ENCODE data around the gene NDUFV1. TPM values are rescaled to one million over a fixed set of nuclear protein-coding genes. Genes with fewer than 3 reads are reported as not detected.

NDUFV1 gene
- 220 and 278 TPM in 2 replicates for polyA plus RNA-seq (2012; rRNA removed)
- 107 and 138 TPM in 2 replicates for polyA plus RNA-seq (2012; cell fraction: cytosol; rRNA removed)
- 658 and 815 TPM in 2 replicates for polyA plus RNA-seq (2012; cell fraction: nucleus; rRNA removed)

GRCh38 chr11:67606492-67607295 lies at the start of gene NDUFV1:
Gene NDUFV1, plus strand, starts transcription at chr11:67606936. Its CDS starts 69 bp downstream, at chr11:67607005.
- H3K9ac ChIP-seq: peak within 1 kb of the TSS; percentile 86
- peaks cover 7 to 13% of the 10 kb centered on the region in 2 experiments; a peak in 3 of 4 replicates for H3K4me1 ChIP-seq (ENCODE audit: control insufficient read depth in 1 of 2, insufficient read depth in 2 of 2, low read depth in 1 of 2, low read length in 1 of 2)
- no peaks in the 10 kb centered on the region for H3K27me3 ChIP-seq (ENCODE audit: insufficient read depth)
- peaks cover 5 to 31% of the 10 kb centered on the region in 2 experiments for H3K36me3 ChIP-seq (replicated peaks in 1 of 2; ENCODE audit: control insufficient read depth in 1 of 2, insufficient read depth in 2 of 2, low read length in 1 of 2)
- peak within 1 kb of the TSS; percentile 92 for H3K4me2 ChIP-seq
- 0% methylated on average over 12 of the region's 69 CpGs for WGBS (ENCODE audit: low lambda C conversion rate)
- H3F3A ChIP-seq (replicated peaks; ENCODE audit: insufficient read depth): no peaks in the 10 kb centered on the region
- CTCF ChIA-PET: interaction anchor here (1.0 to 1.4 kb wide), 3 partner anchors 15 to 35 kb away, joined by 3 to 4 read pairs (median 3); partner anchors contain the start of gene NUDT8
- H3K79me2 ChIP-seq (ENCODE audit: insufficient read depth): peaks cover 17% of the 10 kb centered on the region
- no peaks in the 10 kb centered on the region for H3K9me3 ChIP-seq
- H3K9me2 ChIP-seq: no peaks in the 10 kb centered on the region
- H3K4me3 ChIP-seq (ENCODE audit: low read depth in 2 of 2, low read length in 1 of 2): peak within 1 kb of the TSS; percentile 96 to 98
- H2AFZ ChIP-seq (ENCODE audit: low read depth): peak within 1 kb of the TSS; percentile 85
- DNase-seq: peak; percentile 98
- peak within 1 kb of the TSS in 1 of 2 experiments; percentile 55; a peak in 2 of 4 replicates for H3K27ac ChIP-seq (ENCODE audit: low read depth in 2 of 2, low read length in 1 of 2)
- POLR2A ChIA-PET: no interaction called here
- H4K20me1 ChIP-seq (ENCODE audit: insufficient read depth): no peaks in the 10 kb centered on the region
- TF ChIP-seq EP300 (IDR thresholded peaks at IDR 0.05; ENCODE audit: borderline replicate concordance in 1 of 2, low read depth in 1 of 2, low read length in 1 of 2) (no peak), NRF1 (IDR thresholded peaks at IDR 0.05; ENCODE audit: low read depth, low read length) (peak; percentile 41), PBX3 (IDR thresholded peaks at IDR 0.05) (no peak), RFX5 (IDR thresholded peaks at IDR 0.05; ENCODE audit: low read length) (no peak), RCOR1 (IDR thresholded peaks at IDR 0.05; ENCODE audit: low read length) (0 out of 2 replicates have a peak, but pooled peaks have one; percentile 18), JUND (IDR thresholded peaks at IDR 0.05) (no peak), TEAD4 (IDR thresholded peaks at IDR 0.05; ENCODE audit: borderline replicate concordance, insufficient read depth) (no peak), GATA2 (CRISPR knock-in tag; IDR thresholded peaks at IDR 0.05) (no peak), POLR2AphosphoS5 (IDR thresholded peaks at IDR 0.05; ENCODE audit: low read depth, low read length) (peak; percentile 58; the same call in 1 of the 2 replicates), EZH2phosphoT487 (IDR thresholded peaks at IDR 0.05; ENCODE audit: borderline replicate concordance, low read depth) (no peak), SMC3 (IDR thresholded peaks at IDR 0.05; ENCODE audit: low read depth, low read length) (0 out of 2 replicates have a peak, but pooled peaks have one; percentile 18), MAX (IDR thresholded peaks at IDR 0.05; ENCODE audit: low read depth) (peak; percentile 50; the same call in 1 of the 2 replicates), NFIC (IDR thresholded peaks at IDR 0.05; ENCODE audit: borderline replicate concordance) (no peak), YY1 (IDR thresholded peaks at IDR 0.05; ENCODE audit: low read depth) (no peak), SIN3A (IDR thresholded peaks at IDR 0.05; ENCODE audit: borderline replicate concordance, low read depth, low read length) (peak; percentile 92), USF1 (IDR thresholded peaks at IDR 0.05; ENCODE audit: borderline replicate concordance, low read depth) (no peak), MEF2A (IDR thresholded peaks at IDR 0.05; ENCODE audit: borderline replicate concordance, low read depth) (no peak), RXRA (IDR thresholded peaks at IDR 0.05; ENCODE audit: borderline replicate concordance, low read depth) (no peak), FOXJ3 (CRISPR knock-in tag; IDR thresholded peaks at IDR 0.05) (no peak), FOSL2 (IDR thresholded peaks at IDR 0.05; ENCODE audit: borderline replicate concordance, low read depth) (no peak), TAF1 (IDR thresholded peaks at IDR 0.05; ENCODE audit: borderline replicate concordance, low read depth, low read length) (peak; percentile 63), TCF12 (IDR thresholded peaks at IDR 0.05) (no peak), RAD21 (IDR thresholded peaks at IDR 0.05; ENCODE audit: low read length) (0 out of 2 replicates have a peak, but pooled peaks have one; percentile 24), MXI1 (IDR thresholded peaks at IDR 0.05; ENCODE audit: low read depth, low read length) (peak; percentile 88), CHD2 (IDR thresholded peaks at IDR 0.05; ENCODE audit: low read length, partially characterized antibody) (peak; percentile 83), IRF3 (IDR thresholded peaks at IDR 0.05; ENCODE audit: low read depth, low read length) (no peak), CTCF (IDR thresholded peaks at IDR 0.05) (peak; percentile 52)
